KMS-11 (cell line): ENCODE results near the gene FADS1.
A peak's percentile ranks its signal among the peaks of the same experiment; 100 is the strongest.

Source experiments
- H2AFZ ChIP-seq: fragments of 200-600 bp; sonication (generic); 2 replicates; pipeline ENCODE4 v1.6.1; 2016; ENCODE audit warnings: antibody characterized with exemption, mixed run types, low read depth
- H3K27ac ChIP-seq: fragments of 200-600 bp; sonication (generic); 2 replicates; pipeline ENCODE4 v1.6.1; 2016; ENCODE audit warnings: mild to moderate bottlenecking, mixed run types
- H3K27me3 ChIP-seq: fragments of 200-600 bp; sonication (generic); 2 replicates; pipeline ENCODE4 v1.6.1; 2017; ENCODE audit warnings: mild to moderate bottlenecking, low read depth, mixed run types, moderate library complexity; ENCODE audit not compliant: insufficient read depth
- H3K36me3 ChIP-seq: fragments of 200-600 bp; sonication (generic); 2 replicates; pipeline ENCODE4 v1.6.1; 2017; ENCODE audit warnings: mild to moderate bottlenecking, mixed run types; ENCODE audit not compliant: insufficient read depth
- H3K4me1 ChIP-seq: fragments of 200-600 bp; sonication (generic); 2 replicates; pipeline ENCODE4 v1.6.1; 2016; ENCODE audit warnings: mild to moderate bottlenecking, low read depth, mixed run types; ENCODE audit not compliant: poor library complexity, severe bottlenecking
- H3K4me2 ChIP-seq: fragments of 200-600 bp; sonication (generic); 2 replicates; pipeline ENCODE4 v1.7.0; 2016; ENCODE audit warnings: mild to moderate bottlenecking, mixed run types
- H3K4me3 ChIP-seq: fragments of 200-600 bp; sonication (generic); IDR thresholded peaks from 2 replicates; pipeline ENCODE4 v1.6.1; 2017; ENCODE audit warnings: low read depth, low read length, mixed read lengths; ENCODE audit not compliant: insufficient read depth
- H3K79me2 ChIP-seq: fragments of 200-600 bp; sonication (generic); 2 replicates; pipeline ENCODE4 v1.6.1; 2016; ENCODE audit warnings: low read depth, mixed run types; ENCODE audit not compliant: insufficient read depth
- H3K9ac ChIP-seq: fragments of 200-600 bp; sonication (generic); 2 replicates; pipeline ENCODE4 v1.6.1; 2016; ENCODE audit warnings: mild to moderate bottlenecking, mixed run types
- H4K20me1 ChIP-seq: fragments of 200-600 bp; sonication (generic); 2 replicates; pipeline ENCODE4 v1.6.1; 2016; ENCODE audit warnings: mild to moderate bottlenecking, mixed run types; ENCODE audit not compliant: insufficient read depth
- TF ChIP-seq, protein P1 (sequence below): fragments of 200-600 bp; sonication (generic); conservative IDR thresholded peaks from 2 replicates; pipeline ENCODE4 v1.6.1; 2017; ENCODE audit warnings: low read depth, mild to moderate bottlenecking, antibody characterized with exemption, low read length, moderate library complexity, mixed read lengths

Gene FADS1

DNA sequence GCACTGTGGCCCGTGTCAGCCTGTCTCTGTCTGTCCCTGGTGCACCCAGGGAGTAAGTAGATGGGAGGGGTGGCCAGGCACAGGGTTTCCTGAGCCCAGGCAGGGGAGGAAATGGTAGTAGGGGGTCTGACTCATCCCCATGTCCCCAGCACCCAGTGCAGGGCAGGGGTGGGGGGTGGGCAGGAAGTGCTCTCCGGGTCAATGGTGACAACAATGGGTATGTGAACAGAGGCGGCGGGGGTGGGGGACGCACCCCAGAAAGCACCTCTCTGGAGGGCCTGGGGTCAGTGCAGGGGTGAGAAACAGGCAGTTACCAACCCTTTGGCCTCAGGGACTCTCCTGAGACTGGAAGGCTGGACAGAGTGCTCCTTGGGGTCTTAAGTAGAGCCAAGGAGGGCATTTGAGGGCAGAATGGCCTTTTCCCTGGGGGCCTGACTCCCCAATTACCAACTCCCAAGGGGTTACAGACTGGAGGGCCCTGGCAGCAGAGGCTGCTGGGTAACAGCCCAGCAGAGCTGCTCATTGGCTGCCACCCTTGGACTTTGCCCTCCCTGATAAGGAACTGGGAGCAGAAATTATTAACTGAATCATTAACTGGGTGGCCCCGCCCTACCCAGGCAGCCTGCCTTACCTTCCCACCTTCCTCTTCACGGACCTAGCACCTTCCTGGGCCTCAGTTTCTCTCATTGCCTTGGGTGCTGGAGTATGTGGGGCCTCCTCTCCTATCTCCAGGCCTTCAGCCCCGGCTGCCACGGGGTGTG is 60.2 kb downstream of the FADS1 start:
- Histone ChIP-seq H3K4me3 (no peak overlapping the region), H3K27me3 (peaks cover 17% of the 10 kb centered on the region), H3K4me2 (peak overlapping the region; percentile 21; the same call in 1 of the 2 replicates), H3K9ac (no peak overlapping the region), H3K79me2 (no peaks in the 10 kb centered on the region), H3K4me1 (peaks cover 8% of the 10 kb centered on the region), H4K20me1 (no peaks in the 10 kb centered on the region), H3K36me3 (no peaks in the 10 kb centered on the region), H3K27ac (no peak overlapping the region), H2AFZ (peak overlapping the region; percentile 38; the same call in 1 of the 2 replicates)
- TF ChIP-seq, protein P1, sequence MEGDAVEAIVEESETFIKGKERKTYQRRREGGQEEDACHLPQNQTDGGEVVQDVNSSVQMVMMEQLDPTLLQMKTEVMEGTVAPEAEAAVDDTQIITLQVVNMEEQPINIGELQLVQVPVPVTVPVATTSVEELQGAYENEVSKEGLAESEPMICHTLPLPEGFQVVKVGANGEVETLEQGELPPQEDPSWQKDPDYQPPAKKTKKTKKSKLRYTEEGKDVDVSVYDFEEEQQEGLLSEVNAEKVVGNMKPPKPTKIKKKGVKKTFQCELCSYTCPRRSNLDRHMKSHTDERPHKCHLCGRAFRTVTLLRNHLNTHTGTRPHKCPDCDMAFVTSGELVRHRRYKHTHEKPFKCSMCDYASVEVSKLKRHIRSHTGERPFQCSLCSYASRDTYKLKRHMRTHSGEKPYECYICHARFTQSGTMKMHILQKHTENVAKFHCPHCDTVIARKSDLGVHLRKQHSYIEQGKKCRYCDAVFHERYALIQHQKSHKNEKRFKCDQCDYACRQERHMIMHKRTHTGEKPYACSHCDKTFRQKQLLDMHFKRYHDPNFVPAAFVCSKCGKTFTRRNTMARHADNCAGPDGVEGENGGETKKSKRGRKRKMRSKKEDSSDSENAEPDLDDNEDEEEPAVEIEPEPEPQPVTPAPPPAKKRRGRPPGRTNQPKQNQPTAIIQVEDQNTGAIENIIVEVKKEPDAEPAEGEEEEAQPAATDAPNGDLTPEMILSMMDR: no peak

DNA sequence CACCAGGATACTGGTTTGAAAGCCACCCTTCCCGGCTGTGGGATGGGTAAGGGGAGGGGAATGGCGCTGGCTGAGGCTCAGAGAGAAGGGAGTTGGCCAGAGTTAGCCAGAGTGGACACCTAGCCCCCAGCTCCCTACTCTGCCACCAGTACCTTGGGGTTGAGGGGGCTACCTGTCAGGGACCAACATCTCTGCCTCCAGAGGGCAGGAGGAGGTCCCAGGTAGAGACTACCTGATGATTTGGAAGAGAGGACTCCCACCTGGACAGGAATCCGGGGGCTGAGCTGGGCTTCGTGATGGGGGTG is 60.7 kb downstream of the FADS1 start:
- Histone ChIP-seq H3K9ac (no peak overlapping the region), H3K79me2 (no peaks in the 10 kb centered on the region), H4K20me1 (no peaks in the 10 kb centered on the region), H3K27me3 (peaks cover 16% of the 10 kb centered on the region; the same call in 1 of the 2 replicates), H3K4me2 (no peak overlapping the region), H3K36me3 (no peaks in the 10 kb centered on the region), H3K27ac (no peak overlapping the region), H3K4me3 (no peak overlapping the region), H3K4me1 (peaks cover 8% of the 10 kb centered on the region), H2AFZ (no peak overlapping the region)
- TF ChIP-seq, protein P1: no peak

DNA sequence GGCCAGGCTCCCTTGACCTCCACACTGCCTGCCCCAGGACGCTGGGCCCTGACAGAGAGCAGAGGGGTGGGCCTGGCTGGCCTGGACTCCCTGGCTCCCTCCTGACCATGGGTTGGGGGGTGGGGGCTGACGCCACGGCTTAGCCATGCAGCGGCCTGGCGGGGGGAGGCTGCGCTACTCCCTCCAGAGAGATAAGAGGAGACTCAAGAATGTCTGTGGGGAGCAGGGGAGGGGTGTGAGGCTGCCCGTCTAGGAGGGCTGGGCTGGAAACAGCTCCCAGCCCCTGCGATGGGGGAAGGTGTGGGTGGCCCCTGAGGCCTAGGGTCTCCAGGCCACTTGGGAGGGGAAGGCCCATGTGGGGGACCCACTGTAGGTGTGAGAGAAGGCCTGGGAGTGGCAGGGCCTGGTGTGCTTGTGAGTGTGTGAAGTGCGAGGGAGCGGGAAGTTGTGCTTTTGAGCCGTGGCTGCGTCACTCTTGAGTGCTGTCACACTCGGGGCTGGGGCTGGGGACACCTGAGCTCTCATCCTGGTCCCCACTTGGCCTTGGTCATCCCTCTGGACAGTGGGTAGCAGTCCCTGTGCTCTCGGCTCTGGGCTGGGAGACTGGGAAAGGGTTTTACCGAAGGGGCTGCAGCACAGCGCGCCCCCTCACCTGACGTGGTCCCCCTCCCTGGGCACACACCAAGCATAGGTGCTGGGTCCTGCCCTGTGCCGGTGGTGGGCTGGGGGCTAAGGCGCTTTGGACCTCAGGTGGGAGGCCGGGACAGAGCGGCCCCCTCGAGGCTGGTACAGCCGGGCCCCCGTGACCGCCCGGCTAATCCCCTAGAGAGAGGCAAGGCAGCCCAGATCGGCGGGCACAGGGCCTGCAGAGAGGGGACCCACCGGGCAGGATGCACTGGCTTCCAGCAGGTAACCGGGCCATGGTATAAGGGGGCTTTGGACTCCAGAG is 62.0 kb downstream of the FADS1 start:
- H3K4me3 ChIP-seq: no peak overlapping the region
- TF ChIP-seq, protein P1: no peak

DNA sequence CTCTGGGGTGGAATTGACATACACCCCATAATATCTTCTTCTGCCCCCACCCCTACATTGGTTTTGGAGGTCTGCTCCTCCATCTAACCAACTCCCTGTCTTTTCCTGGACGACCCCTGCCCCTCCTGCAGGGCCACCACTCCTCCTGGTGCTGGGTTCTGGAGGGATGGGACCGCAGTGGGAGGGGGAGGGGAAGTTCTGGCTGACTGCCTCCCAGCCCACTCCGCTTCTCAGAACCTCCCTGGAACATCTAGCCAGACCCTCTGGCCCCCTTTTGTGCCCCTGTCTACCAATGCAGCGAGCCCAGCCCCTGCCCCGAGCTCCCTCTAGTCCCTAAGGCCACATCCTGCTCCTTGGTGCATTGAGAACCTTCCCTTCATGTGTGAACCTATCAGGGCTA is 63.1 kb downstream of the FADS1 start:
- H3K79me2 ChIP-seq: no peaks in the 10 kb centered on the region
- no peaks in the 10 kb centered on the region for H4K20me1 ChIP-seq
- H3K27me3 ChIP-seq: peaks cover 17% of the 10 kb centered on the region; the same call in 1 of the 2 replicates
- H3K27ac ChIP-seq: no peak overlapping the region
- no peaks in the 10 kb centered on the region for H3K36me3 ChIP-seq
- TF ChIP-seq, protein P1: no peak
- H3K4me3 ChIP-seq: no peak overlapping the region
- H3K9ac ChIP-seq: no peak overlapping the region
- no peak overlapping the region for H3K4me2 ChIP-seq
- H3K4me1 ChIP-seq: peaks cover 8% of the 10 kb centered on the region
- H2AFZ ChIP-seq: no peak overlapping the region

More for the DNA sequence above, 62.0 kb downstream of the FADS1 start:
- Histone ChIP-seq H2AFZ (no peak overlapping the region), H3K4me2 (no peak overlapping the region), H3K4me1 (peaks cover 8% of the 10 kb centered on the region), H3K9ac (no peak overlapping the region), H4K20me1 (no peaks in the 10 kb centered on the region), H3K79me2 (no peaks in the 10 kb centered on the region), H3K27ac (no peak overlapping the region), H3K27me3 (peaks cover 17% of the 10 kb centered on the region; the same call in 1 of the 2 replicates), H3K36me3 (no peaks in the 10 kb centered on the region)
